OCI-LY7 (cell line): Measurements from ENCODE around the gene SRGAP1. TPM values are rescaled to one million over a fixed set of nuclear protein-coding genes. Genes with fewer than 3 reads are reported as not detected.

Source experiments
- BruUV-seq: library from RNA; stranded (reverse); fragments of 400-500 nt; replicated peaks from 2 replicates; lab custom pipeline; 2021; lab: Mats Ljungman, UMichigan
- CTCF ChIA-PET: fragments of 300-600 bp; sonication (Branson Sonifier 250); formaldehyde crosslinking; loops from one replicate; lab custom pipeline; 2022; ENCODE audit warnings: antibody characterized with exemption; ENCODE audit not compliant: unreplicated experiment; lab: Charles Lee
- POLR2A ChIA-PET: fragments of 300-600 bp; sonication (Branson Sonifier 250); formaldehyde crosslinking; loops from one replicate; lab custom pipeline; 2022; ENCODE audit warnings: antibody characterized with exemption; lab: Charles Lee
- DNase-seq: peaks from one replicate; pipeline ENCODE4 v3.0.0-alpha.2; 2015; ENCODE audit warnings: low spot score
- H2AFZ ChIP-seq: fragments of 200-600 bp; sonication (generic), shearing (Covaris generic); 2 replicates; pipeline ENCODE4 v1.6.1; 2014; ENCODE audit warnings: mild to moderate bottlenecking, antibody characterized with exemption, low read length, moderate library complexity
- H3K27ac ChIP-seq: fragments of 200-600 bp; sonication (generic); 2 replicates; pipeline ENCODE4 v1.5.1; 2014; ENCODE audit warnings: mixed run types, low read depth, mild to moderate bottlenecking, moderate library complexity, low read length, inconsistent platforms; ENCODE audit not compliant: poor library complexity, severe bottlenecking
- H3K36me3 ChIP-seq: fragments of 200-600 bp; sonication (generic); 2 replicates; pipeline ENCODE4 v1.6.1; 2014; ENCODE audit warnings: mild to moderate bottlenecking, antibody characterized with exemption, low read length, moderate library complexity, mixed read lengths; ENCODE audit not compliant: insufficient read depth
- H3K4me1 ChIP-seq: fragments of 200-600 bp; sonication (generic); 2 replicates; pipeline ENCODE4 v1.5.1; 2014; ENCODE audit warnings: mild to moderate bottlenecking, low read length; ENCODE audit not compliant: insufficient read depth, poor library complexity, severe bottlenecking
- H3K4me2 ChIP-seq: fragments of 200-600 bp; sonication (generic); 2 replicates; pipeline ENCODE4 v1.6.1; 2014; ENCODE audit warnings: mild to moderate bottlenecking, low read length
- H3K4me3 ChIP-seq: fragments of 200-600 bp; sonication (generic); 2 replicates; pipeline ENCODE4 v1.5.1; 2014; ENCODE audit warnings: mild to moderate bottlenecking, low read depth, low read length; ENCODE audit not compliant: poor library complexity, severe bottlenecking
- H3K79me2 ChIP-seq: fragments of 200-600 bp; sonication (generic); 2 replicates; pipeline ENCODE4 v1.6.1; 2016; ENCODE audit warnings: low read depth, mild to moderate bottlenecking, low read length, moderate library complexity, mixed read lengths; ENCODE audit not compliant: insufficient read depth
- H3K9me2 ChIP-seq: fragments of 200-600 bp; sonication (generic); 2 replicates; pipeline ENCODE4 v1.6.1; 2016; ENCODE audit warnings: mild to moderate bottlenecking, low read length, mixed read lengths; ENCODE audit not compliant: insufficient read depth
- H3K9me3 ChIP-seq: fragments of 200-600 bp; sonication (generic); 2 replicates; pipeline ENCODE4 v1.6.1; 2014; ENCODE audit warnings: mild to moderate bottlenecking, mixed run types, low read length, mixed read lengths
- H4K20me1 ChIP-seq: fragments of 200-600 bp; sonication (generic); 2 replicates; pipeline ENCODE4 v1.6.1; 2014; ENCODE audit warnings: mild to moderate bottlenecking, antibody characterized with exemption, low read length, moderate library complexity, mixed read lengths; ENCODE audit not compliant: insufficient read depth
- CTCF ChIP-seq: fragments of 200-600 bp; sonication (generic); conservative IDR thresholded peaks from 2 replicates; pipeline ENCODE4 v1.5.1; 2014; ENCODE audit warnings: mild to moderate bottlenecking, antibody characterized with exemption, low read length, moderate library complexity, mixed read lengths
- EZH2phosphoT487 ChIP-seq: fragments of 200-600 bp; sonication (generic); IDR thresholded peaks from 2 replicates; pipeline ENCODE4 v1.6.1; 2018; ENCODE audit warnings: low read depth, borderline replicate concordance, mild to moderate bottlenecking, mixed run types, antibody characterized with exemption, low read length, moderate library complexity, mixed read lengths
- intact Hi-C: fragments of 100-400 bp; cut with micrococcal nuclease; formaldehyde crosslinking; loops from one replicate; pipeline ENCODE4 v1.10.0; 2022; ENCODE audit not compliant: unreplicated experiment
- total RNA-seq, 2 experiments: library from RNA; depleted of rRNA in 1 of 2; stranded (reverse); fragments of >200 nt in 1 of 2; shearing (Covaris generic) in 1 of 2; gene quantifications; 2 replicates each; pipeline ENCODE4 v1.2.3, GENCODE V29; 2014 to 2022

The SRGAP1 gene
- total RNA-seq, 2 experiments from 2014 or later, result 0.06 TPM; not detected in 1

DNA sequence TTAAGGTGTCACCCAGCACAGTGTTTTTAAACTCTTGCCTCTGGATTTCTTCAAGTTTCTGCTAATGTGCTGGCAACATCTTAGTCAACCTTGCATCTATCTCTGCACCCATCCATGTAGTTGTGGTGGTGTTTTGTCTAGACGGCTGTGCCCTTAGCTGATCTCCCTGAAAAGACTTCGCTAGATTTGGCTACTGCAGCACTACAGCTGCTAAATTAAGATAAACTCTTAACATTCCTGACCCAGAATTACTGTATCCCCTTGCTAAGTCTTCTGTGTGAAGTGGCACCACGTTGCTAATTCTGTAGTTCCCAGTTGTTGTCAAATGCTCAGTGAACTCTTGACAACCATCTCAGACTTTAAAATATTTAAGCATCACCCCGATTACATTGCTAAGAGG, 66.8 kb downstream of the SRGAP1 start:
- no peaks in the 10 kb centered on the region for H3K79me2 ChIP-seq

DNA sequence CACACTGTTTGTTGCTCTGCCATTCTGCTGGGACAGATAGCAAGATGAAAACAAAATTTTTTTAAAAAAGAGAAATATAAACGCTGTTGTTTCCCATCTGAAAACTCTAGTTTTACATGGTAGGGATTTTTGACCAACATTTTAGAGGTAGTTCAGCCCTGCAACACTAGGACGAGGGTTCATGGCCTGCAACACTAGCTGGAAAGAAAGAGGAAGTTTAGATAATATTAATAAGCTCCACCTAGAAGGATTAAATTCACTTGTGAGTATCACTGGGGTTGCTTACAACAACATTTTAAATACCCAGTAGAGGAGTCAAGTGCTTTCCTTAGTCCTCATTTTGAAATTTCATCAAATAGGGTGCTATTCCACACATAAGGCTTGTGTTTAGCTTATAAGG, 68.2 kb downstream of the SRGAP1 start:
- Histone ChIP-seq H2AFZ (no peak overlapping the region), H3K9me3 (no peaks in the 10 kb centered on the region), H3K4me1 (no peaks in the 10 kb centered on the region), H3K36me3 (no peaks in the 10 kb centered on the region), H3K9me2 (no peaks in the 10 kb centered on the region), H4K20me1 (no peaks in the 10 kb centered on the region), H3K27ac (no peak overlapping the region), H3K4me3 (no peak overlapping the region), H3K79me2 (no peaks in the 10 kb centered on the region), H3K4me2 (no peak overlapping the region)
- no peak for DNase-seq
- no TSS peak for BruUV-seq
- TF ChIP-seq CTCF, result no peak
- no peak for TF ChIP-seq EZH2phosphoT487
- CTCF ChIA-PET, result no interaction called here
- POLR2A ChIA-PET, result no interaction called here
- intact Hi-C loops, result no loop called here

More for the DNA sequence above, 66.8 kb downstream of the SRGAP1 start:
- Histone ChIP-seq H3K4me3 (no peak overlapping the region), H3K27ac (no peak overlapping the region), H3K4me2 (no peak overlapping the region), H2AFZ (no peak overlapping the region), H3K9me2 (no peaks in the 10 kb centered on the region), H4K20me1 (no peaks in the 10 kb centered on the region), H3K9me3 (no peaks in the 10 kb centered on the region), H3K4me1 (no peaks in the 10 kb centered on the region), H3K36me3 (no peaks in the 10 kb centered on the region)
- no peak for DNase-seq
- intact Hi-C loops, result no loop called here
- BruUV-seq, result no TSS peak
- POLR2A ChIA-PET, result no interaction called here
- TF ChIP-seq CTCF, result no peak
- no peak for TF ChIP-seq EZH2phosphoT487
- CTCF ChIA-PET, result no interaction called here

- no peak overlapping the region for H3K27ac ChIP-seq
- H3K4me1 ChIP-seq, result no peaks in the 10 kb centered on the region
- no peak overlapping the region for H3K4me3 ChIP-seq
- no TSS peak for BruUV-seq
- POLR2A ChIA-PET, result no interaction called here
- no peaks in the 10 kb centered on the region for H3K9me2 ChIP-seq
- H3K36me3 ChIP-seq, result no peaks in the 10 kb centered on the region
- DNase-seq, result no peak
- H2AFZ ChIP-seq, result no peak overlapping the region
- TF ChIP-seq EZH2phosphoT487 (no peak), CTCF (no peak)
- no peaks in the 10 kb centered on the region for H3K79me2 ChIP-seq
- H3K9me3 ChIP-seq, result no peaks in the 10 kb centered on the region
- intact Hi-C loops, result no loop called here
- no peaks in the 10 kb centered on the region for H4K20me1 ChIP-seq
- H3K4me2 ChIP-seq, result no peak overlapping the region
- CTCF ChIA-PET, result no interaction called here
These were observed 69.4 kb downstream of the SRGAP1 start for GRCh38 chr12:63913929-63914328.
